ENCODE results near the gene FLT3.

The FLT3 gene

DNA sequence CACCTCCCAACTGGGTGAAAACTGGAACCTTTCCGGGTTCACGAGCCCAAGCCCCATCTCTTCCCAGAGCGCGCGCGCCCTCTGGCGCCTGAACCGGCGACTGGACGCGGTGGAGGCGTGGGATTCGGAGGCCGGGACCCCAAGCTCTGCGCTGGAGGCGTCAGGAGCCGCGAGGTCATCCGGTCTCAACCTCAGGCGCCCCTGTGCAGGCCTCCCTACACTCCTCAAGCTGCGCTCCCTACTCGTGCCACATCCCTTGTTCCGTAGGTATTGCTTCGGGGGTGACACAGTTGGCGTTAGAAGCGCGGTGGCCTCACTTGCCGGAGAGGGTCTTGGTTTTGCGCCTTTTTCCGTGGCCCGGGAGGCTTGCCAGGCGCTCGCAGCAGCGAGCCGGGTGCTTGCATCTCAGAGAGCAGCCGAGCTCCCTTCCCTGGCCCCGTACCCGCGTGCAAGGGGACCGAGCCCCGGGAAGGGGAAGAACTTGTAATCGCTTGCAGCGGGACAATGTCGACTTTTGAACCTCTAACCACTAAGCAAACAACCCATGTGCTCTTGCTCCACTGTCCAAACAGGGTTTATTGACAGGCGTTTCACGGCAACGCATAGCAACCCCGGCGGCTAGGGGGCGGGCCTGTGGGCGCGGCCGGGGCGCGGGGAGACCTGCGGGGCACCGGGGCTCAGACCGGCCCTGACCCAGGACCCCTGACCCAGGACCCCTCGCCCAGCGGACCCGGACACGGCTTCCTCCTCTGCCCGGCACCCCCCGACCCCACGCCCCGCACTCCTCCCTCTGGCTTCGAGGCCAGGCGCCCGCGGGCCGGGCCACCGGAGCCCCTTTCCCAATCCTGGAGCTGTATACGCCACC is 139.8 kb downstream of the FLT3 start:
- peak; percentile 7 for DNase-seq (ENCODE audit: low spot score)

DNA sequence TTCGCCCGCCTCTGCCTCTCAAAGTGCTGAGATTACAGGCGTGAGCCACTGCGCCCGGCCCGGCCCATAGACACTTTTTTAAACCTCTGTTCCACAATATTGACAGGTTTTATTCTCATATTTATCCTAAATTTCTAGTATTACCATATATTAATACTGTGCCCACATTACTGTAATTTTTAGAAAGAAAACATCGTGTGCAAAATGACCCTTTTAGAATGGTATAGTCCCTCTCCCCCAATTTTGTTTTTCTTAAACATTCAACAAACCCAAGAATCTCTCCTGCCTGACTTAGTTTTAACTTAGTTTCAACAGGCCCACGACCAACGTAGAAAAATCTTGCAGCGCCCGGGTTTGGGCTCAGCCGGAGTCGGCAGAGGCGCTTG is 140.4 kb downstream of the FLT3 start:
- DNase-seq (ENCODE audit: low spot score): no peak

DNA sequence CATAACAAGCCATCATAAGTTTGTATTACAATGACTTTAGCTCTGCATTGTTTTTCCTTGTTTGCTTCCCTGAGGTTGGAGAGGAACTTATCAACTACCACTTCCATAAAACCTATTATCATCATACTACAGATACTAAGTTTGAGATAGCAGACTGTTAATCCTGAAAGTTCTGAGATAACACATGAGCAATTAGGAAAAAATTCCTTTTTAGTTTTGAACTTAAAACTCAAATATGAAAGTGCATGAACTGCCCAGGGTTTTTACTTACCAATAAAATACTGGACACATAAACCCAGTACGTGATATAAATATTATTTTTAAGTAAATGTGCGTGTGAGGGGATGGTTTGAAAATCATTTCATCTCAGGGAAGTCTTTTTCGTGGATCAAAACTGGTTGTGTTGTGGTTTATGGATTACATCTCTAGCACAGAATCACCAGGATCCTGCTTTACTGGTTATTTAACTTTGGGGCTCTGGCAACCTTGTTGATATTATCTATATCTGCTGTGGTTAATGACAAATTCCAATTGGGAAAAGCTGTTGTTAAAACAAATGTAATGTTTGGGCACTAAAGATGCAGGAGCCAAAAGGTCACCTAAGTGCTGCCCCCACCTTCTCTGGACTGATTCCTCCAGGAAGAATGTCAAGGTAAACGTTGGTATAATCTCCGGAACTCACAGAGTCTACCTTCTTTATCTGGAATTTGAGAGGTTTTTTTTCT is 143.6 kb downstream of the FLT3 start:
- DNase-seq (ENCODE audit: low spot score): no peak

DNA sequence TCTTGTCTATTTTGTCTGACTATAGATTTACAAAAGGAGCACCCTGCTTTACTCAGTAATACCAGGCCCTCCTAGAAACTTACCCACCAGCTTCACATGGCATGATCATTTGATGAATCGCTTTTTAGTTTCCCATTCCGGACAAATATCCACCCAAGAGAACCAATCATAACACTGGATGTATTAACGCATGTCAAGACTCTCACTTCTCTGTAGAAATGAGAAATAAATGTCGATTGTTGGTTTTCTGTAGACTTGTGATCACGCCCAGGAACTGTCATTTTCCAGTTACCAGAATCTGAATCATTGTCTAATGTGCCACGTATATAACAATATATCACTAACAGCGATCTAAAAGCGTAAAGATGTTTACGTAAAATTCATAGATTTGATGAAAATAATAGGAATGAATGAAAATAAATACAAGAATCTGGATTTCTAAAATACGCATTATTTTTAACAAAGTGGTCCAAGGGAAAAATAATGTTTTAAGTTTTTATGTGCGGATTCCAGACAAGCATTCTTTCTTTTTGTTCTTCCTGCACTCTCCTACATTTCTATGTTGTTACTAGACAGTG is 145.3 kb downstream of the FLT3 start:
- DNase-seq (ENCODE audit: low spot score): no peak

DNA sequence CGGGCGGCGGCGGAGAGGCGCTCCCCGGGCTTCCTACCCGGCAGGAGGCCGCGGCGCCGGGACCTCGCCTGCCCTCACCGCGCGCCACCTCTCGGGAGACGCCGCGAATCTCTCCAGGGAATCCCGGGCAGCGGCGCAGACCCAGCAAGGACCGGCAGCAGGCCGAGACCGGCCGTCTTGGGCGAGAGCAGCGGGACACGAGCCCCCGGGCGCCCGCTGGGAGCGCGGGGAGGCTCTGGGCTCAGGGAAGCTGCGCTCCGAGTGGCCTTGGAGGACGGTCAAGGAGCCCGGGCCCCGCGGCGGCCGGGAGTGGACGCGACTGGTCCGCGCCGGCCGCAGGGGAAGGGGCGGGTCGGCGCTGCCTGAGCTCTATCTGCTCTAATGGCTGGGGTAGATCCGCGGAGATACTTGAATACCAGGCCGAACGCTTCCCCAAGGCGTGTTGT is 145.9 kb downstream of the FLT3 start:
- no peak for DNase-seq (ENCODE audit: low spot score)

DNA sequence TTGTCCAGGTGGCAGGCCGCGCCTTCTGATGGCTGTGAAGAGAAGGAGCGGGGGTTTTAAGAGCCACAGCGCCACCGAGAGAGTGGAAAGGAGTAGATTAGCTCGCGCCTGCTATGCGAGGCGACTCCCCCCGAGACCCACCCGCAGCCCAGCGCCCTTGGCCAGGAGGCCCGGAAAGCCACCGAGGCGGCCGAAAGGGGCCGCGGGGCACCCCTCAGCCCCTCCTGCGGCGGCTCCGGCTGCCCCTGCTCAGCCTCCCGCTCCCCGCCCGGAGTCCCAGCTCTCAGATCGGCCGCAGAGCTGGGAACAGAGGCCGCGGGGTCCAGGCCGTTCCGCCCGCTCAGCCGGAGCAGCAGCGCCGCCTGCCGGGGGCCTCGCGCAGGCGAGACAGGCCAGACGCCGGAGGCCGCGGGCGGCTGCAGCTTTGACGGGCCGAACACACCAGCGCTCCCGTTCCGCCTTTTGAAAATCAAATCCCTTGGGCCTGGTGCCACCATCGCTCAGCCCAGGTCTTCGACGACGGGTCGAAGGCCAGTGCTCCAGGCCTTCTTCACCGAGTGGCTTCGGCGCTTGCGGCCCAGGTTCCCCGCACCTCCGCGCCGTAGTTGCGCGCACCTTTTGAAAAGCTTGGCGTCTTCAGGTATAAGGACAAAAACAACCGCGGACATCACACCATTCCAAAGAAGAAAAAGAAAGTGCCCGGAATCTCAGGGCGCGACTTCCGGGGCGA is 146.5 kb downstream of the FLT3 start:
- peak; percentile 44 for DNase-seq (ENCODE audit: low spot score)

Data from hematopoietic multipotent progenitor cell treated with erythropoietin and hydrocortisone succinate and interleukin-3 and kit ligand, for 15 days (in vitro differentiated cells).